ENCODE measurements around the gene FLNB.
A peak's percentile ranks its signal among the peaks of the same experiment; 100 is the strongest.

FLNB gene

GRCh38 chr3:58082047-58082446 is 73.8 kb downstream of the FLNB start:
- in situ Hi-C loops (cut with HindIII; ENCODE audit: low sequenced_read_pairs): no loop called here
- H3K4me3 ChIP-seq (ENCODE audit: low read depth, low read length): no peak overlapping the region
- TF ChIP-seq, protein P1, sequence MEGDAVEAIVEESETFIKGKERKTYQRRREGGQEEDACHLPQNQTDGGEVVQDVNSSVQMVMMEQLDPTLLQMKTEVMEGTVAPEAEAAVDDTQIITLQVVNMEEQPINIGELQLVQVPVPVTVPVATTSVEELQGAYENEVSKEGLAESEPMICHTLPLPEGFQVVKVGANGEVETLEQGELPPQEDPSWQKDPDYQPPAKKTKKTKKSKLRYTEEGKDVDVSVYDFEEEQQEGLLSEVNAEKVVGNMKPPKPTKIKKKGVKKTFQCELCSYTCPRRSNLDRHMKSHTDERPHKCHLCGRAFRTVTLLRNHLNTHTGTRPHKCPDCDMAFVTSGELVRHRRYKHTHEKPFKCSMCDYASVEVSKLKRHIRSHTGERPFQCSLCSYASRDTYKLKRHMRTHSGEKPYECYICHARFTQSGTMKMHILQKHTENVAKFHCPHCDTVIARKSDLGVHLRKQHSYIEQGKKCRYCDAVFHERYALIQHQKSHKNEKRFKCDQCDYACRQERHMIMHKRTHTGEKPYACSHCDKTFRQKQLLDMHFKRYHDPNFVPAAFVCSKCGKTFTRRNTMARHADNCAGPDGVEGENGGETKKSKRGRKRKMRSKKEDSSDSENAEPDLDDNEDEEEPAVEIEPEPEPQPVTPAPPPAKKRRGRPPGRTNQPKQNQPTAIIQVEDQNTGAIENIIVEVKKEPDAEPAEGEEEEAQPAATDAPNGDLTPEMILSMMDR (IDR thresholded peaks at IDR 0.05; ENCODE audit: low read depth, low read length): no peak
- DNase-seq (ENCODE audit: low read depth, low spot score): peak; percentile 79

DNA sequence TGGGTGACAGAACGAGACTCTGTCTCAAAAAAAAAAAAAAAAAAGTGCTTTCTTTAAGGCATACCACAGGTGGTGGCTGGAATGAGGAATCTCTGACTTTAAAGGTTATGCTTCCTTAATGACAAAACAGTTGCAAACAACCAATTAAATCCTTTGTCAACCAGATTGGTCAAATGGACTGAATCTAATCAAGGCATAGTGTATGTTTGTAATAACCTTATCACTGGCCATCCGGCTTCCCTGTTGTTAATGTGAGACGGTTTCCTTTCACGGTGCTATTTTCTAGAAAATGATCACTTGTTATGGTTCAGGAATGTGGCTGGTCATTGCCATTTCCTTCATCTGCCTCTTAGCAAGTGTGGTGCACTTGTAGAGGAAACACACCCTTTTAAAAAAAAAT is 75.9 kb downstream of the FLNB start:
- TF ChIP-seq, protein P1 (IDR thresholded peaks at IDR 0.05; ENCODE audit: low read depth, low read length): no peak
- H3K4me3 ChIP-seq (ENCODE audit: low read depth, low read length): no peak overlapping the region
- in situ Hi-C loops (cut with HindIII; ENCODE audit: low sequenced_read_pairs): no loop called here
- no peak for DNase-seq (ENCODE audit: low read depth, low spot score)

GRCh38 chr3:58084788-58085543 is 76.7 kb downstream of the FLNB start:
- H3K4me3 ChIP-seq (ENCODE audit: low read depth, low read length): no peak overlapping the region
- TF ChIP-seq, protein P1 (IDR thresholded peaks at IDR 0.05; ENCODE audit: low read depth, low read length): no peak
- in situ Hi-C loops (cut with HindIII; ENCODE audit: low sequenced_read_pairs): no loop called here
- no peak for DNase-seq (ENCODE audit: low read depth, low spot score)

DNA sequence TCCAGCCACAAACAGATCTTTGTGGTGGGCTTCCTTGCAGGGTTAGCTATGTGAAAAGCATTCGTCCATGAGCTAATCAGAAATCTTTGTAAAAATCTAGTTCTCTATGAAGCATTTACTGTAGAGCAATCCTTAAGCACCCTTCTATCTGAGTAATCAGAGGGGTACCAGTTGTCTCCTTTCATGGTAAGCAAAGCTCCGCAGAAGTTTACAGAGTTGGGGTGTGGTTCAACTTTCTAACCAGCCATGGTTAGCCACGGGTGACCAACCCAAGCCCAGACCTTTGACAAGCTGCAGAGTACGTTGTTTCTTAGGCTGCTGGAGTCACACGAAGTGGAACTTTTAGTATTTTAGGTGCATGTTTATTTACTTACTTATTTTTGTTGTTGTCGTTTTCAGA is 77.4 kb downstream of the FLNB start:
- in situ Hi-C loops (cut with HindIII; ENCODE audit: low sequenced_read_pairs): no loop called here
- TF ChIP-seq, protein P1 (IDR thresholded peaks at IDR 0.05; ENCODE audit: low read depth, low read length): no peak
- DNase-seq (ENCODE audit: low read depth, low spot score): no peak
- H3K4me3 ChIP-seq (ENCODE audit: low read depth, low read length): no peak overlapping the region

DNA sequence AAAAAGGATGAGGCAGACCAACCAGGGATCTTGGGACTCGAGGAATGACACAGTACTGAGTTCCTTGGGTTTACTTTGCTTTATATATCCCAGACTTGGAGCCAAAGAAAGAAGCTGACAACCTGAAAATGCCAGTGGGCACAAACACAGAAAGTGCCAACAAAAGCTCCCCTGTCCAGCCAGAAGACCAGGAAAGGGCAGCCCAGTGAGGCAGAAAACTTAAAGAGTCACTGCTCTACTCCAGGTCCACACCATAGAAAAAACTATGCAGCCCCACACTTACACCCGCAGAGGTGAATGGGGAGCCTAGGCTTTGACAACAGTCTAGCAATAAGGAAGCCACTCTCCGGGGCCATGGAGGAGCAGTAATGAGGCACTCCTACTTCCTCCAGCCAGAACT is 80.3 kb downstream of the FLNB start:
- in situ Hi-C loops (cut with HindIII; ENCODE audit: low sequenced_read_pairs): no loop called here
- no peak for DNase-seq (ENCODE audit: low read depth, low spot score)
- TF ChIP-seq, protein P1 (IDR thresholded peaks at IDR 0.05; ENCODE audit: low read depth, low read length): no peak
- H3K4me3 ChIP-seq (ENCODE audit: low read depth, low read length): no peak overlapping the region

- in situ Hi-C loops (cut with HindIII; ENCODE audit: low sequenced_read_pairs): no loop called here
Measured at GRCh38 chr3:58090351-58090750, 82.1 kb downstream of the FLNB start.

More at GRCh38 chr3:58090351-58090750, 82.1 kb downstream of the FLNB start:
- TF ChIP-seq, protein P1 (IDR thresholded peaks at IDR 0.05; ENCODE audit: low read depth, low read length): no peak
- H3K4me3 ChIP-seq (ENCODE audit: low read depth, low read length): no peak overlapping the region
- DNase-seq (ENCODE audit: low read depth, low spot score): no peak

All from astrocyte of the spinal cord (primary cell).